ES-I3 (cell line): ENCODE results near the gene COL4A6.

Source experiments
- H3K36me3 ChIP-seq: 2 replicates; pipeline ENCODE4 v1.6.1; 2013; ENCODE audit warnings: mild to moderate bottlenecking, low read length, control low read depth, moderate library complexity; ENCODE audit not compliant: insufficient read depth
- H3K4me1 ChIP-seq: 2 replicates; pipeline ENCODE4 v1.6.1; 2013; ENCODE audit warnings: mild to moderate bottlenecking, control low read depth, low read length; ENCODE audit not compliant: insufficient read depth
- H3K9ac ChIP-seq: 2 replicates; pipeline ENCODE4 v1.6.1; 2013; ENCODE audit warnings: low read depth, mild to moderate bottlenecking, low read length, moderate library complexity
- H3K9me3 ChIP-seq: 2 replicates; pipeline ENCODE4 v1.6.1; 2013; ENCODE audit warnings: mild to moderate bottlenecking, low read length, moderate library complexity; ENCODE audit not compliant: control insufficient read depth, insufficient read depth

Gene COL4A6

DNA sequence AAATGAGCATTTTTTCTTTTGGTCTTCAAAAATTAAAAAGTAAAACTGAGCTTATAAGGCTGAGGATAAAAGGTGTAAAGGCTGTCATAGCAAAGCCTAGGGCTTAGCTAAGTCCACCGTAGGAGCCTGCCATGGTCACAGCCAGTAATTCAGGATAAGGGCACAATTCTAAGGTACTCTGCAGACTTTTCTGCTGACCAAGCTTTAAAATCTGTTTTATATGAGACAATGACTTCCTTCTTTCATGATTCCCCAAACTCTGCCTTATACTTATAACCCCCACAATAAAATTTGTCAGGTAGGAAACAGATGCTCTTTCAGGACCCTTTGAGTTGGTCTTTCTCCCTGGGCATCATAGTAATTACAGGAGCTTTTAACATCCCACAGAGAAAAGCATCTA lies 138.5 kb downstream of the COL4A6 start:
- no peak overlapping the region for H3K9ac ChIP-seq
- peaks cover 19% of the 10 kb centered on the region for H3K4me1 ChIP-seq

DNA sequence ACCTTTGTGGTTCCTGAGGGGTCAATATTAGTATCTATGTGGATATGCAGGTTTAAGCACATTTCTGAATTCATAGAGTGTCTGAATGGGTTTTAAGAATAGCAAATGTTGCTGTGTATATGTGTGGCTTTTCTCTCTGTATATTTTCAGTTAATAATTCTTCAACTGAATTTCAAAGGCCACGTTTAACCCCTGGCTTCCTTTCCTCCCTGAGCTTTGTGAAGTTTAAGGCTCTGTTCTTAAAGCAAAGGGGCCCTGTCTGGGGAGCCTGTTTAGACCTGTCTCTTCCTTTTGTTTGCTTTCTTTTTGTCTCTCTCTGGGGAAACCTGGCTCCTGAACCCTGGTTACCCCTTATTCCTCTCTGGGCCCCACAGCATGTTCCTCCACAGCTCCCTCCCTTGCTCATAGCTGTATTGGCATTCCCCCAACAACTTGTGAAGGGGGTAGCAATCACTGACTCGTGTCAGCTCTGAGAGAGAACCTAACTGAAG lies 139.1 kb downstream of the COL4A6 start:
- no peaks in the 10 kb centered on the region for H3K36me3 ChIP-seq
- H3K9ac ChIP-seq: no peak overlapping the region
- H3K9me3 ChIP-seq: no peaks in the 10 kb centered on the region; the same call in 1 of the 2 replicates
- H3K4me1 ChIP-seq: peaks cover 15% of the 10 kb centered on the region

More for the DNA sequence above, 138.5 kb downstream of the COL4A6 start:
- Histone ChIP-seq H3K36me3 (no peaks in the 10 kb centered on the region), H3K9me3 (no peaks in the 10 kb centered on the region; the same call in 1 of the 2 replicates)

DNA sequence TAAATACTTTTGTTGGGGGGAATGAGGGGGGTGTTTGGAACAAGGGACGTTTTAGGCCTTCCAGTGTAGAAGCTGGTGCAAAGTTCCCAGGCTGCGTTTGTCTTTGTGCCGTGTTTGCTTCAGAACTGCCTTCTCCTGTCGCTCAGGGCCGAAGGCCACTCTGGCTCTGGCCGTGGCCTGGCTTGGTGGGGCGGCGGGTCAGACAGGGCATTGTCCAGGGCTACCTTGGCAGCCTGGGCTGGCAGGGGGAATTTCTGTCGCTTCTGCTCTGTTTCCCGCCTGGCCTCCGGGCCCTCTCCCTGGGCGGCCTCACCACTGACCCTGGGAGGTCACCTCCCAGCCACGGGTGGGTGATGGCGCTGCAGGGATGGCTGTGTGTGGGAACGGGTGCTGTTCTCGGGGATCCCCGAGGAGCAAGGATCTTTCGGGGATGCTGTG lies 140.0 kb downstream of the COL4A6 start:
- Histone ChIP-seq H3K36me3 (no peaks in the 10 kb centered on the region; the same call in 1 of the 2 replicates), H3K4me1 (peaks cover 15% of the 10 kb centered on the region), H3K9me3 (no peaks in the 10 kb centered on the region; the same call in 1 of the 2 replicates), H3K9ac (no peak overlapping the region)

DNA sequence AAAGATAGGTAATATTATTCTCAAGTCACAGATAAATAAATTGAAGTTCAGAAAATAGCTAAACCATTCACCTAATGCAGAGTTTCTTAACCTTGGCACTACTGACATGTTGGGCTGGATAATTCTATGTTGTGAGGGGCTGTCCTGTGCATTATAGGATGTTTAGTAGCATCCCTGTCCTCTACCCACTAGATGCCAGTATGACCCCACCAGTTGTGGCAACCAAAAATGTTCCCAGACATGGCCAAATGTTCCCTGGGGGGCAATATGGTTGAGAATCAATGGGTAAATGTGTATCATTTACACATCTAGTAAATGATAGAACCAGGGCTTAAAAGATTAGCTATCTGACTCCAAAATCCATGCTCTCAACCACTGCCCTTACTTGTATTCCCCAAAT lies 140.9 kb downstream of the COL4A6 start:
- no peaks in the 10 kb centered on the region; the same call in 1 of the 2 replicates for H3K36me3 ChIP-seq
- H3K9ac ChIP-seq: no peak overlapping the region

DNA sequence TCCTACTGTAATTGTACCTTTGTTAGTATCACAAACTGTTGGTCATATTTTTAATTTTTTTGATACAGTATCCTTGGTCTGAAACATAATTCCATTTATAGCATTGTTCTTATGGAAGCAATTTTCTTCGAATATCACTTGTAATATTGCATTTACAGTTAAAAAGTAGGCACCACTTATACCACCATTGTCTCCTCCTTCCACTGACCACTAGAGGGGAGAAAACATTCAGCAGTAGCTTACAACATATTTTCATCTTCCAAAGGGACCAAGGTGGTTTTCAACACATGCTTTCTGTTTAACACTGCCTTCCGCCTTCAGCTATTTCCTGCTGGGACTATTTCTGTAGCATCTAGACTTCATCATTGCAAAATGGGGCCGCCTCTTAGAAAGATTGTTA lies 146.2 kb downstream of the COL4A6 start:
- no peaks in the 10 kb centered on the region; the same call in 1 of the 2 replicates for H3K36me3 ChIP-seq
- H3K9ac ChIP-seq: no peak overlapping the region
- peaks cover 6% of the 10 kb centered on the region for H3K9me3 ChIP-seq
- H3K4me1 ChIP-seq: no peaks in the 10 kb centered on the region

More for the DNA sequence above, 140.9 kb downstream of the COL4A6 start:
- peaks cover 15% of the 10 kb centered on the region for H3K4me1 ChIP-seq
- peaks cover 1% of the 10 kb centered on the region for H3K9me3 ChIP-seq

DNA sequence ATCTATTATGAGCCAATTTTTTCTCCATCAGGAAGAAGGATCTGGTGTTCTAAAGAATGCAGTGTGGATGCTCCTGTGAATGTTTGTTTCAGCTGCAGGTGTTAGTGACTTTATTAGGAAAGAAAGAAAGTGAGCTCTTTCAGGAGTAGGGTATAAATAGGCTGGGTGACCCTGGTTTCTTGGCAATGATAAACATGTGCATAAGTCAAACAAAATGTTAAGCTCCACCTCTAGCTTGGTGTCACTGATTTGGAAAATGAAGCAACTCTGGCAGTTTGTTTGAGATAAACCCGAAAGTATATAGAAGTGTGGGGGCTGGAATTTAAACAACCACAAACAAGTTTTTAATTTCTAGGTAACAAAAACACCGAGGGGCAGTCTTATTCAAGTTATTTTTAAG lies 152.3 kb downstream of the COL4A6 start:
- H3K4me1 ChIP-seq: no peaks in the 10 kb centered on the region
- H3K9ac ChIP-seq: no peak overlapping the region
- H3K9me3 ChIP-seq: no peaks in the 10 kb centered on the region
- no peaks in the 10 kb centered on the region for H3K36me3 ChIP-seq

DNA sequence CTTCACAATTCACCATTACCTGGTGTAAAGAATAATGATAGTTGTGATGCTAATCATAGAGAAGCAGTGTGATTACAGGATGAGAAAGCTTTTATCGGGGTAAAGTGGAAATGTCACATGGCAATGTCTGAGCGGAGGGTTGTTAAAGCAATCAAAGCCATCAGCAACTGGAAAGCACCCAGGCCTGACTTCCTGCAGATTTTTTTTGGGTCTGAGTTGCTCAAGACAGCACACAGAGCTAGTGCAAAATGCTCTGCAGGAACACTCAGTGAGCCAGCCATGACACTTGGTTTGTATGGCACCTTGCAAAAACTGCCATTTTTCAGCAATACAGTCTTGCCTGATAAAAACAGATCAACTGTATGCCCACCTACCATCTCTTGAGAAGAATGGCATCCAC lies 152.9 kb downstream of the COL4A6 start:
- Histone ChIP-seq H3K9me3 (no peaks in the 10 kb centered on the region), H3K4me1 (no peaks in the 10 kb centered on the region), H3K36me3 (no peaks in the 10 kb centered on the region), H3K9ac (no peak overlapping the region)

DNA sequence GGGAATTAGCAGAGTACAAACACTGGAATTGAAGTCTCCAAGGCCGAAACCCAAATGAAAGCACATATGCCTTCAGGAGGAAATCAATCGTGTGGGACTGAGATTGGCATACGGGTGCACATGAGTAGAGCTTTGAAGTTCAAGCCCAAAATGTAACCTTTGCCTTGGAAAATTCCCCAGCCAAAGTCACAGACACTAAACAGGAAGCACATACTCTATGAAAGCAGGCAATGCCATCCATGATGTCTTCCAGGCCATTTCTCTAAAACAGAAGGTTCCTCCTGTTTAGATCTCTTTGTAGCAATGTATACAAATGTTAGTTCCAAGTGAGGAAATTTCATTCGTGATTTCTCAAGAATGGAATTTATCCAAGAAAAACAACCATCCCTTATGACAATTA lies 162.5 kb downstream of the COL4A6 start:
- Histone ChIP-seq H3K9me3 (peaks cover 7% of the 10 kb centered on the region; the same call in 1 of the 2 replicates), H3K4me1 (peaks cover 4% of the 10 kb centered on the region), H3K36me3 (no peaks in the 10 kb centered on the region), H3K9ac (no peak overlapping the region)

DNA sequence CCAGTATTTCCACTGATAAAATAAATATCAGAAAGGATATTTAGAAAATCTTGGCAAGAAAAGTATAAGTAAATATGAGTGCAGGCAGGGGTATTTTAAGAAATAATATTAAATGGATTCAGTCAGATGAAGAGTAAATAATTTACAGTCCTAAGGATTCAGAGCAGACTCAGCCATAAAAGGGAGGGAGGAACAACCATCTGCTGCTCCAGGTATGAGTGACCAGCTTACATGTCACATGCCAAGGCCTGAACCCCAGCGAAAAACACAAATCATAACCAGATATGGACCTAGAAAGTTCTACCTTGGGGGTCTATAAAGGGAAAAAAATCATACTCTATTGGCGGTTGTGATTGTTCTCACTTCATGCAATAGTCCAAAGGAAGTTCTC lies 166.8 kb downstream of the COL4A6 start:
- Histone ChIP-seq H3K9ac (no peak overlapping the region), H3K36me3 (no peaks in the 10 kb centered on the region), H3K9me3 (peaks cover 2% of the 10 kb centered on the region; the same call in 1 of the 2 replicates), H3K4me1 (peaks cover 12% of the 10 kb centered on the region)

DNA sequence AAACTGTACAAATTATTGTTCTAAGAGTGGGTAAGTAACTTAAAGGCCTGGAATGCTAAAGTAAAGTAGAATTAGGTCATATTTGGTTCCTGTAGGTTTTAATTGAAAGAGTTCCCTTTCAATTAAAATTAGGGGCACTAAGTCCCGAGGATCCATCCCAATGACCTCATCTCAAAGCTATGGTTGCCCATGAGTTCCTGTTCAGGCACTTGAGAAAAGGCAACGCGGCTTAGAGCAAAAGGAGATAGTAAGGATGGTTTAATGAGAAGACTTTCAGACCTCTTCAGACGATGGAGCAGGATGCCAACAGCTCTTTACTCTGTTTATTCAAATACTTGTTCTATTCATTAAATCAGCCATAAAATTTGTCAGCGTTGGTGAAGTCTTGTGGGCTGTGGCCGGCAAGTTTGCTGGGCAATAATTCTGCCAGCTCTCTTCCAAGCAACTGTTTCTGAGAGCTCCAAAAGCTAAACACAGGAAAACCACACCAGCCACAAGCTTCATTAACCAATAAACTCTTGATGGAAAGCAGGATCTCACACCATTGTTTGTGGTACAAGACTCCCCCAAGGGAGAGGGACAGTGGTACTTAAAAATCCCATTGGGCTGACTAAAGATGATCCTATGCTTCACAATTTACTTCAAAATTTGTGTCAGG lies 167.4 kb downstream of the COL4A6 start:
- H3K4me1 ChIP-seq: peaks cover 12% of the 10 kb centered on the region
- no peaks in the 10 kb centered on the region for H3K36me3 ChIP-seq
- no peak overlapping the region for H3K9ac ChIP-seq
- H3K9me3 ChIP-seq: no peaks in the 10 kb centered on the region

DNA sequence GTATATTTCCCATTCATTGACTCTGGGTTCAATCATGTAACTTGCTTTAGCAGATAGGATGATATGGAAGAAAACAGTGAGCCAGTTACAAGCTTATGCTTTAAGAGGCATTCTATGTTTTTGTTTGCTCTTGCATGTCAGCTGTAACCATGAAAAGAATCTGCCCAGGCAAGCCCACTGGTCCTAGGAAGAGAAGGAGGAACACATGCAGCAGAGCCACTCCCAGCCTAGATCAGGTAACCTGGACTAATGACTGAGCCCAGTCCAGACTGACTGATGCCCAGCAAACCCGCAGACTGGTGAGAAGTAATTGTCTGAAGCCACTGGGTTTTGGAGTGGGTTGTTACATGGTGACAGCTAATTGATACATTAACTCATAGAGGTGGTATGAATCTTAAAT lies 167.9 kb downstream of the COL4A6 start:
- no peaks in the 10 kb centered on the region for H3K9me3 ChIP-seq
- no peak overlapping the region for H3K9ac ChIP-seq
- H3K36me3 ChIP-seq: no peaks in the 10 kb centered on the region
- H3K4me1 ChIP-seq: peaks cover 12% of the 10 kb centered on the region

DNA sequence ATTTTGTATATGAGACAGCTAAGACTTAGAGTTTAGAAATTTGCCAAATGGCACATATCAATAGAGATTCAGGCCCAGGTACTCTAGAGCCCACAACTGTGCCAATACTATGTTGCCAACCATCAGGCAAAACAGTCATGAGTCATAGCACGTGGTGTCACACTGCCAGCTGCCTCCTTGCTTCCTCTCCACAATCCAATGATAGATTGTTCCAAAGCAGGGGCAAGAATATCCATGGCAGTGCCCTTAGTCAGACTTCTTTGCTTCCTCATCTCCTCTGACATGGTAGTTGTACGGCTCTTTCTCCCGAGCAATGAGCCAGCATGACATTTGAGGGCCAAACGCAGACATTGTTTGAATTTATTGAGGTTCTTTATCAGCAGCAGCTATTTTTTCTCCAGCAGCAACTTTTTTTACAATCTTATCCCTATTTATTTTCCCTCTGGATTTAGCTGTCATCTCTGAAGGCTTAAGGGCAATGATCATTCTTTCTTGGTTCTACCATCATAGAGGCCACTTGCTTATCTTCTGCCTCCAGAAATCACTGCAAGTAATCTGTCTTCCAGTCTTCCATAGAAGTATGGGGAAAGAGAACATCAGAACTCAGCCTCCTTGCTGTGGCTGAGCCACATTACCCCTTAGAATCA lies 169.7 kb downstream of the COL4A6 start:
- H3K9ac ChIP-seq: no peak overlapping the region
- peaks cover 12% of the 10 kb centered on the region for H3K4me1 ChIP-seq
- no peaks in the 10 kb centered on the region for H3K36me3 ChIP-seq
- no peaks in the 10 kb centered on the region for H3K9me3 ChIP-seq

DNA sequence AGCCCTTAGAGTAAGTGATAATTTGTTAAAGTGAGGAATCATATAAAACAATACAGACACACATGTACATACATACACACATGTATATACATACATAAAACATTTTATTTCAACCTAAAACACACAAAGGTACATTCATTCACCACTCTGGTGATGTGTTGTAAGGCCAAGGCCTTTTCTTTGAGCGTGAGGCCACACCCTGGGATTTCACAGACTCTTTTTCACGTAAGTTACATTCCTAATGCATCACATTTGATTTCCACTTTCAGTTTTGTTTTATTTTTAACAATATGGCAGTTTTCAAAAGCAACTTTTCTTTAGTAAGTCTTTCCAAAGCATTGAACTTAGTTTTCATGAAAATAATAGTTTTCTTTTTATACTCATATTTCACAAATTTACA lies 170.7 kb downstream of the COL4A6 start:
- Histone ChIP-seq H3K36me3 (no peaks in the 10 kb centered on the region), H3K9ac (no peak overlapping the region), H3K4me1 (peaks cover 12% of the 10 kb centered on the region), H3K9me3 (no peaks in the 10 kb centered on the region)

DNA sequence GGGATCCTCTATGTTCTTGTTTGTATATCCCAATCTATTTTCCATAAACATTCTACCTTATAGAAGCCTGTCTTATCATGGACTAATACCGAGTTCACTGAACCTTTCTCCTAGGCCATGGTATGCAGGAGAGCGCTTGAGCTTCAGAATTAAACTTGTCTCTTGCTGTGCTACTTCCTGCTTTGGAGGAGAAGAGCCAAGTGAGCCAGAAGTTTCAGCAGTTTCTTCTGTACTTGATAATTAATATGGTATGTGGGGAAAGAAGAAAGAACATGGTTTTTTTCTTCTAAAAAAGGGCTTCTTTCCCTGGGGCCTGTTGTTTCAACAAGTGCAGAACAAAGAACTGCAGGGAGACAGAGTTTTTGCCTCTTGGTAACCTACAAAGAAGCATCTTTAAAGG lies 173.8 kb downstream of the COL4A6 start:
- peaks cover 6% of the 10 kb centered on the region; the same call in 1 of the 2 replicates for H3K9me3 ChIP-seq
- H3K36me3 ChIP-seq: no peaks in the 10 kb centered on the region
- H3K4me1 ChIP-seq: no peaks in the 10 kb centered on the region; the same call in 1 of the 2 replicates
- H3K9ac ChIP-seq: no peak overlapping the region
